ENCODE results near the gene CDADC1.

DNA sequence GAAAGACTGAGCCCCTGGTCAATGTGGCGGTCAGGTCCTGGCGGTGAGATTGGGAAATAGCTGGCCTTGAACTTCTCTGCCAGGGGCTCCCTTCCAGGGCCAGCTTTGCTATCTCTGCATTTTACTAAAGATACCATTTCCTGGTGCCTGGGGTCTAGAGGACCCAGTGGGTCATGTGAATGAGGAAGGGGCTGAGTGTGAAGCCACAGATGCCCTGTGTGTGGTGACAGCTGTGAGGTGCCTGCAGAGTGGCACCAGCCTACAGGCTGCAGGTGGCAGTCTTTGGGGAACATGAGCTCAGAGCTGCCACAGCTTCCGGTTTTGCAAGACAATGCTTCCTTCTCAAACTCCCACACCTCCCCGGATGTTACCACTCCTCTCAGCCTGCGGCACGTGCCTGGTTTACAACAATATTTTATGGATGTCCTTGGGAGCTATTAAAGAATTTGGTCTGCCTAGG lies 32.8 kb upstream of the CDADC1 start:
- TF ChIP-seq, protein P1, sequence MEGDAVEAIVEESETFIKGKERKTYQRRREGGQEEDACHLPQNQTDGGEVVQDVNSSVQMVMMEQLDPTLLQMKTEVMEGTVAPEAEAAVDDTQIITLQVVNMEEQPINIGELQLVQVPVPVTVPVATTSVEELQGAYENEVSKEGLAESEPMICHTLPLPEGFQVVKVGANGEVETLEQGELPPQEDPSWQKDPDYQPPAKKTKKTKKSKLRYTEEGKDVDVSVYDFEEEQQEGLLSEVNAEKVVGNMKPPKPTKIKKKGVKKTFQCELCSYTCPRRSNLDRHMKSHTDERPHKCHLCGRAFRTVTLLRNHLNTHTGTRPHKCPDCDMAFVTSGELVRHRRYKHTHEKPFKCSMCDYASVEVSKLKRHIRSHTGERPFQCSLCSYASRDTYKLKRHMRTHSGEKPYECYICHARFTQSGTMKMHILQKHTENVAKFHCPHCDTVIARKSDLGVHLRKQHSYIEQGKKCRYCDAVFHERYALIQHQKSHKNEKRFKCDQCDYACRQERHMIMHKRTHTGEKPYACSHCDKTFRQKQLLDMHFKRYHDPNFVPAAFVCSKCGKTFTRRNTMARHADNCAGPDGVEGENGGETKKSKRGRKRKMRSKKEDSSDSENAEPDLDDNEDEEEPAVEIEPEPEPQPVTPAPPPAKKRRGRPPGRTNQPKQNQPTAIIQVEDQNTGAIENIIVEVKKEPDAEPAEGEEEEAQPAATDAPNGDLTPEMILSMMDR (conservative IDR thresholded peaks at IDR 0.05 in 1 of 2, IDR thresholded peaks at IDR 0.05 in 1 of 2; ENCODE audit: low read depth in 1 of 2, low read length in 2 of 2), result no peak
- no peak for TF ChIP-seq EZH2 (IDR thresholded peaks at IDR 0.05; ENCODE audit: low read length, missing control alignments)
